WERI-Rb-1 (cell line): ENCODE data around the gene BLMH.

ENCODE experiments used
- DNase-seq: peaks from one replicate; pipeline ENCODE4 v3.0.0-alpha.2; 2020
- H3K27ac ChIP-seq: fragments of 250-450 bp; sonication (Bioruptor Pico); 2 replicates; pipeline ENCODE4 v1.5.1; 2020; ENCODE audit warnings: mild to moderate bottlenecking, moderate library complexity
- H3K27me3 ChIP-seq: fragments of 250-450 bp; sonication (Bioruptor Pico); 2 replicates; pipeline ENCODE4 v1.5.1; 2021; ENCODE audit warnings: mild to moderate bottlenecking, low read depth, moderate library complexity; ENCODE audit not compliant: insufficient read depth, severe bottlenecking
- H3K36me3 ChIP-seq: fragments of 250-450 bp; sonication (Bioruptor Pico); 2 replicates; pipeline ENCODE4 v1.5.1; 2020; ENCODE audit warnings: mild to moderate bottlenecking, moderate library complexity
- H3K4me3 ChIP-seq: 2 replicates; pipeline ENCODE4 v1.5.1; 2011; ENCODE audit warnings: low read depth, mild to moderate bottlenecking, control low read depth, low read length
- H3K9me3 ChIP-seq: fragments of 250-450 bp; sonication (Bioruptor Pico); 2 replicates; pipeline ENCODE4 v1.5.1; 2021; ENCODE audit warnings: mild to moderate bottlenecking, moderate library complexity; ENCODE audit not compliant: severe bottlenecking
- TF ChIP-seq, protein P1 (sequence below): IDR thresholded peaks from 2 replicates; pipeline ENCODE4 v1.5.1; 2011; ENCODE audit warnings: low read depth, mild to moderate bottlenecking, control low read depth, inconsistent platforms, low read length

Gene BLMH

DNA sequence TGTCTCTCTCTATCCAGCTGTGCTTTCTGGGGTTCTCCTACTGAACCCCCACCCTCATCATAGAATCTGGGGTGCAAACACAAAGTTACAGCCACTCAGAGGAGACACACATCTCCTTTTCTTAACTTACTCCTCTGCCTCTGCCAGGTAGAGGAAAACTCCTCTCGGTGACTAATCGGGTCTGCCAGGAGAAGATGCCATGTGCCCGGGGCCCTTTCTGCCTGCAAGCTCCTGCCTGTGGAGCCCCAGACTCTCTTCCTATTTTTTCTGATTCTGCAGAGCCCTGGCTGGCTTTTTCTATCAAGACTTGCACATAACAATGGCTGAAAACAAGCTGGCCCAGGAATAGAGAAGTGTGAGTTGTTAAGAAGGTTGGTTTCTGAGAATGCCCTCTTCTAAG is 66.6 kb downstream of the BLMH start:
- DNase-seq, result no peak
- Histone ChIP-seq H3K36me3 (no peaks in the 10 kb centered on the region), H3K27me3 (no peaks in the 10 kb centered on the region), H3K9me3 (no peaks in the 10 kb centered on the region), H3K4me3 (no peak overlapping the region), H3K27ac (no peak overlapping the region)
- TF ChIP-seq, protein P1, sequence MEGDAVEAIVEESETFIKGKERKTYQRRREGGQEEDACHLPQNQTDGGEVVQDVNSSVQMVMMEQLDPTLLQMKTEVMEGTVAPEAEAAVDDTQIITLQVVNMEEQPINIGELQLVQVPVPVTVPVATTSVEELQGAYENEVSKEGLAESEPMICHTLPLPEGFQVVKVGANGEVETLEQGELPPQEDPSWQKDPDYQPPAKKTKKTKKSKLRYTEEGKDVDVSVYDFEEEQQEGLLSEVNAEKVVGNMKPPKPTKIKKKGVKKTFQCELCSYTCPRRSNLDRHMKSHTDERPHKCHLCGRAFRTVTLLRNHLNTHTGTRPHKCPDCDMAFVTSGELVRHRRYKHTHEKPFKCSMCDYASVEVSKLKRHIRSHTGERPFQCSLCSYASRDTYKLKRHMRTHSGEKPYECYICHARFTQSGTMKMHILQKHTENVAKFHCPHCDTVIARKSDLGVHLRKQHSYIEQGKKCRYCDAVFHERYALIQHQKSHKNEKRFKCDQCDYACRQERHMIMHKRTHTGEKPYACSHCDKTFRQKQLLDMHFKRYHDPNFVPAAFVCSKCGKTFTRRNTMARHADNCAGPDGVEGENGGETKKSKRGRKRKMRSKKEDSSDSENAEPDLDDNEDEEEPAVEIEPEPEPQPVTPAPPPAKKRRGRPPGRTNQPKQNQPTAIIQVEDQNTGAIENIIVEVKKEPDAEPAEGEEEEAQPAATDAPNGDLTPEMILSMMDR, result no peak

DNA sequence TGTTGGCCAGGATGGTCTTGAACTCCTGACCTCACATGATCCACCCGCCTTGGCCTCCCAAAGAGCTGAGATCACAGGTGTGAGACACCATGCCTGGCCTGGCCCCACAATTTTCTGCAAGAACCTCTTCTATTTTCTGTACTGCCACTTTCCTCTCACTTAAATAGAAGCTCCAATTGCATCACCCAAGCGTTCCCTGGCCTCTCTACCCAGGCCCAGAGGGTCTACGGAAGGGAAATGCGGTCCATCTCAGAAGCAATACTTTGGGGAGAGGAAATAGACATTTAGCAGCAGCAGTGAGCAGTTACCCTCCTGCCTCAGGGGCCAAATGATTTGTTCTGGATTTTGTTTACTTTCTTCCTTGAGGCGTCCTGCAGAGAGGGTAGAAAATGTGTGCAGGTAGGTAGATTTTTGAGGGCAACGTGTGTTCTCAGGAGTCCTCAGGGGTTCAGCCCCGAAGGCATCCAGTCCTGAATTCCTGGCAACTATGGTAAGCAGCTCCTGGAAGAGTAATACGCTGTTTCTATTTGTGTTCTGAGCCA is 67.3 kb downstream of the BLMH start:
- H3K27ac ChIP-seq, result no peak overlapping the region
- H3K27me3 ChIP-seq, result no peaks in the 10 kb centered on the region
- H3K9me3 ChIP-seq, result no peaks in the 10 kb centered on the region
- H3K36me3 ChIP-seq, result no peaks in the 10 kb centered on the region
- TF ChIP-seq, protein P1, result no peak
- no peak overlapping the region for H3K4me3 ChIP-seq
- DNase-seq, result no peak

DNA sequence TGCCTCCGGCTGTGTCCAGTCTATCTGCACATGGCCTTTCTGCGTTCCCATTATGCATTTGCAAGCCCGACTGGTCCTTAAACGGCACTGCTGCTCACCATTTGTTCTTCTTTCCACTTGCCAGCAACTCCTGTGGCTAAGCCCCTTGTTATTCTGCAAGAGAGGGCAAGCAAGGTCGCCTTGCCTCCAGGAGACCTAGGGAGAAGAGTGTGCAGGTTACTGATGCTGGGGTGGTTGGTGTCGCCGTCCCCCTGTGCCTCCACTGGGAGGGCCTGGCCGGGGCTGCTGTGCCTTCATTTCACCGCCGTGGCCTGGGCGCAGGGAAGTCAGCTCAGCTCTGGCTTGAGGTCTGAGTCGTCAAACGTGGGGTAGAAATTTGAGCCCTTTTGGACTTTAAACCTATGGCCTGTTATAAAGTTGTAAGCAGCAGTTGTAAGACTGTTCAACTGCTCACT is 69.0 kb downstream of the BLMH start:
- no peak overlapping the region for H3K27ac ChIP-seq
- TF ChIP-seq, protein P1, result no peak
- DNase-seq, result peak; percentile 39
- H3K27me3 ChIP-seq, result no peaks in the 10 kb centered on the region
- no peaks in the 10 kb centered on the region for H3K9me3 ChIP-seq
- H3K36me3 ChIP-seq, result no peaks in the 10 kb centered on the region
- no peak overlapping the region for H3K4me3 ChIP-seq

DNA sequence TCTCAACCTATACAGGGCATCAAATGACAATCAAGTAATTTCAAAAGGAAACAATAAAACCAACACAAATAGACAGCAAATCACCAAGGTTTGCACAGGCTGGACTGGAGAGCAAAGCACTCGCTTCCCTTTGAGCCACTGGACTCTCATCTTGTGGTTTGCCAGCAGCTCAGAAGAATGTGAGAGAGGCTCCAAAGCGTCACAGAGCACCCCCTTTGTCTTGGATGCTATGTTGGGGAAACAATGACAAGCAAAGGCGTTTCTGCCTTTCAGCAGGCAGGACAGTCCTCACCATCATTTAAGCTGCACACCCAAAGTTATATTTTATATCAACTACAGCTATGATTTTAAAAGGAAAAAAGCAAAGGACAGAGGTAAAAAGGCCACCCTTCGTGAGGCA is 69.5 kb downstream of the BLMH start:
- no peaks in the 10 kb centered on the region for H3K27me3 ChIP-seq
- no peaks in the 10 kb centered on the region for H3K36me3 ChIP-seq
- no peak for DNase-seq
- H3K9me3 ChIP-seq, result no peaks in the 10 kb centered on the region
- no peak overlapping the region for H3K27ac ChIP-seq
- no peak overlapping the region for H3K4me3 ChIP-seq
- TF ChIP-seq, protein P1, result no peak

DNA sequence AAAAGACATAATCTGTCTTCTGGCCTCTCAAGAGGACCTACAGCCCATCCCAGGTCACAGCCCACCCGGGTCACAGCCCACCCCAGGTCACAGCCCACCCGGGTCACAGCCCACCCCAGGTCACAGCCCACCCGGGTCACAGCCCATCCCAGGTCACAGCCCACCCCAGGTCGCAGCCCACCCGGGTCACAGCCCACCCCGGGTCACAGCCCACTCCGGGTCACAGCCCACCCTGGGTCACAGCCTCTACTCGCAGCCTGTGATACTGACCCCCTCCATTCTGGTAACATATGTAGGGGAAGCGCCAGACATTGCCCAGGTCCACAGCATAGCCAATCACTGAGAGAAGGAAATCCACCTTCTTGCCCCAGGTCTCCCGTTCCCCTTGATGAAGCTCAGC is 70.4 kb downstream of the BLMH start:
- no peaks in the 10 kb centered on the region for H3K36me3 ChIP-seq
- H3K4me3 ChIP-seq, result no peak overlapping the region
- no peak overlapping the region for H3K27ac ChIP-seq
- H3K9me3 ChIP-seq, result no peaks in the 10 kb centered on the region
- TF ChIP-seq, protein P1, result no peak
- H3K27me3 ChIP-seq, result no peaks in the 10 kb centered on the region
- DNase-seq, result no peak

DNA sequence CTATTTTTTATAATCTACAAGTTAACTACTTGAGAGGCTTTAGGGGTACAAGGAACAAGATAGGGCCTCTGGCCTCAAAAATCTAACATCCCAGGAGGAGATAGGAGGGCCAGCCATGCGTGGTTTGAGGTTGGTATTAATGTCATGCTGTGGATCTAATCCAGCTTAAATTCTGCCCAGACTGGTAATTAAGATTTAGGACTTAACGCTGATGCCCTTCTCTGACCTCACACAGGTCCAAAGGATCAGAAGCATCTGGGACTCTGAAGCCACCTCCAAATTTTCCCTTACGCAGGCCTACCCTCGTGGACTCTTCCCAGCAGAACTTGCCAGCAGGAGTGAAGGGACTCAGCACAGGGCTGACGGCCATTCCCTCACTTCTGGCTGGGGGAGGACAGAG is 71.3 kb downstream of the BLMH start:
- peak; percentile 63 for DNase-seq
- no peaks in the 10 kb centered on the region for H3K36me3 ChIP-seq
- TF ChIP-seq, protein P1, result no peak
- H3K27me3 ChIP-seq, result no peaks in the 10 kb centered on the region
- no peaks in the 10 kb centered on the region for H3K9me3 ChIP-seq
- H3K4me3 ChIP-seq, result no peak overlapping the region
- H3K27ac ChIP-seq, result peak overlapping the region; percentile 0; the same call in 1 of the 2 replicates
